NCI-H2227 treated with DMSO at 0.1 percent for 48 hours (cell line): ENCODE measurements around the gene SMYD4.
"Not testable (repeated sequence)": the region's sequence is repeated elsewhere in the genome, so short reads cannot be mapped to it uniquely, and the experiment has no call there.

Experiments used
- DNase-seq: peaks from one replicate; lab custom pipeline; 2025; lab: John Stamatoyannopoulos, UW

The SMYD4 gene

GRCh38 chr17:1779571-1780131, 50.1 kb downstream of the SMYD4 start:
- DNase-seq: no peak

DNA sequence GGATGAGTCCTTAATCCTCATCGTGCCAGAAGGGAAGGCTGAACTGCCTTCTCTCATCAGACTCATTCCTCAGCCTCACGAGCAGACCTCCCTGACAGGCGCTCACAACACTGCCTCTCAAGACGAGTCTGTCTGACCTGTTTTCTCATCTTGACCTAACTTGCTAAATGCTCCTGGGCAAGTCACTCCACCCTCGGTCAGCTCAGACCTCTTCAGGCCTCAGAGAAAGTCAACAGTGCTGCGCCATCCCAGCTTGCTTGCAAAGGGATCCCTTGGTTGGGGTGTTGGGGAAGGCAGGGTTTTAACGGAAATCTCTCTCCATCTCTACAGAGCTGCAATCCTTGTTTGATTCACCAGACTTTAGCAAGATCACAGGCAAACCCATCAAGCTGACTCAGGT, 52.8 kb downstream of the SMYD4 start:
- no peak for DNase-seq

DNA sequence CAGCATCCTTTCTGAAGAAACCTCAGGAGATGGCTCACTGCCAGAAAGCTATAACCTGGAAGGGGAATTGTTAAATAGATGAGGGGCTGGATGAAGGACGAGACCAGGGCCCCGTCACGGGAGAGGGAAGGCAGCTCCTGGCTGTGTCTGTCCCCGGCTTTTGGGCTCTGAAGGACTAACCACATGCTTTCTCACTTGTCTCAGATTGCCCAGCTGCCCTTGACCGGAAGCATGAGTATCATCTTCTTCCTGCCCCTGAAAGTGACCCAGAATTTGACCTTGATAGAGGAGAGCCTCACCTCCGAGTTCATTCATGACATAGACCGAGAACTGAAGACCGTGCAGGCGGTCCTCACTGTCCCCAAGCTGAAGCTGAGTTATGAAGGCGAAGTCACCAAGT, 53.4 kb downstream of the SMYD4 start:
- DNase-seq: no peak

DNA sequence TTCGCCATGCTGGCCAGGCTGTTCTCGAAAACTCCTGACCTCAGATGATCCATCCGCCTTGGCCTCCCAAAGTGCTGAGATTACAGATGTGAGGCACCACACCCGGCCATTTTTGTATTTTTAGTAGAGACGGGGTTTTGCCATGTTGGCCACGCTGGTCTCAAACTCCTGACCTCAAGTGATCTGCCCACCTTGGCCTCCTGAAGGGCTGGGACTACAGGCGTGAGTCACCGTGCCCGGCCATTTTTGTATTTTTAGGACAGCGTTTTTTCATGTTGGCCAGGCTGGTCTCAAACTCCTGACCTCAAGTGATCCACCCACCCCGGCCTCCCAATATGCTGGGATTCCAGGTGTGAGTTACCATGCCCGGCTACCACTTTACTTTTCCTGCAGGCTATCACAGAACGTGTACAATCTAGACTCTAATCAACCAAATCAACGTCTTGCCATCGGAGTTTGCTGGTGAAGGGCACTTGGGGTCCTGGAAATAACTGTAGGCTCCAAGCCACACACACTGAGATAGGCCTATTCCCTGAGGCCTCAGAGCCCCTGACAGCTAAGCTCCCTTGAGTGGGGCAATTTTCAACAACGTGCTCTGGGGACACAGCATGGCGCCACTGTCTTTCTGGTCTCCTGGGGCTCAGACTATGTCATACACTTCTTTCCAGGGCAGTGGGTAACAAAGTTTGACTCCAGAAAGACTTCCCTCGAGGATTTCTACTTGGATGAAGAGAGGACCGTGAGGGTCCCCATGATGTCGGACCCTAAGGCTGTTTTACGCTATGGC, 55.1 kb downstream of the SMYD4 start:
- DNase-seq: no peak

GRCh38 chr17:1773696-1774181, 56.0 kb downstream of the SMYD4 start:
- DNase-seq: no peak

DNA sequence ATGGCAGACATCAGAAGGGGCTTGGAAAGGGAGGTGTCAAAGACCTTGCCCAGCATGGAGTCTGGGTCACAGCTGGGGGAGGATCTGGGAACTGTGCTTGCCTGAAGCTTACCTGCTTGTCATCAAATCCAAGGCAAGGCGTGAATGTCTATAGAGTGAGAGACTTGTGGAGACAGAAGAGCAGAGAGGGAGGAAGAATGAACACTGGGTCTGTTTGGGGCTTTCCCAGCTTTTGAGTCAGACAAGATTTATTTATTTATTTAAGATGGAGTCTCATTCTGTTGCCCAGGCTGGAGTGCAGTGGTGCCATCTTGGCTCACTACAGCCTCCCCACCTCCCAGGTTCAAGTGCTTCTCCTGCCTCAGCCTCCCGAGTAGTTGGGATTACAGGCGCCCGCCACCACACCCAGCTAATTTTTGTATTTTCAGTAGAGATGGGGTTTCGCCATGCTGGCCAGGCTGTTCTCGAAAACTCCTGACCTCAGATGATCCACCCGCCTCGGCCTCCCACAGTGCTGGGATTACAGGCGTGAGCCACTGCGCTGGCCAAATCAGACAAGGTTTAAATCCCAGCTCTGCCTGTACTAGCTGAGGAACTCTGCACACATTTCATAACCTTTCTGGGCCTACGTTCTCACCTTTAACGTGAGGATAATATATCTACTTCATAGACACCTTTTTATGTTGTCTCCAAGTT, 56.6 kb downstream of the SMYD4 start:
- DNase-seq: not testable (repeated sequence)

GRCh38 chr17:1769822-1770477, 59.8 kb downstream of the SMYD4 start:
- DNase-seq: no peak

GRCh38 chr17:1767358-1767757, 62.3 kb downstream of the SMYD4 start:
- no peak for DNase-seq

DNA sequence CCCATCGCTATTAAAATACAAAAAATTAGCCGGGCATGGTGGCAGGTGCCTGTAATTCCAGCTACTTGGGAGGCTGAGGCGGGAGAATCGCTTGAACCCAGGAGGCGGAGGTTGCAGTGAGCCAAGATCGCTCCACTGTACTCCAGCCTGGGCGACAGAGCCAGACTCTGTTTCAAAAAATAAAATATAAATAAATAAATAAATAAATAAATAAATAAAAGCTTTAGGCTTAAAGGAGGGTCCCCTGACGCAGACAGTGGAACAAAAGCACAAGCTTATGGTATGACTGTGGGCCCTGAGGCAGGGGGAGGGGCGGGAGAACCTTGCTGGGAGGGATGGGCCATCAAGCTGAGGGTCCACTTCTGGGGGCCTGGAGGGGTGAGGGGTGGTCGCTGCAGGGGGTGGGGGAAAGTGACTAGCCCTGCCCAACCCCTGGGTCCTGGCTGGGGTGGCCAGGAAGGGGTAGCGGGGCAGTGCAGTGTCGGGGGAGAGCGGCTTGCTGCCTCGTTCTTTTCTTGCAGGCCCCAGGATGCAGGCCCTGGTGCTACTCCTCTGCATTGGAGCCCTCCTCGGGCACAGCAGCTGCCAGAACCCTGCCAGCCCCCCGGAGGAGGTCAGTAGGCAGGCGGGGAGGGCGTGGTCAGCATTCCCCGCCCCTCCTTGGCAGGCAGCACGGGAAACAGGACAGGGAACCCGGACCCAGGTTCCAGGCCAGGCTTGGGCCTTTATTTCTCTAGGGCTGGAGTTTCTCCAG, 63.1 kb downstream of the SMYD4 start:
- no peak for DNase-seq

GRCh38 chr17:1765576-1765975, 64.1 kb downstream of the SMYD4 start:
- DNase-seq: no peak

DNA sequence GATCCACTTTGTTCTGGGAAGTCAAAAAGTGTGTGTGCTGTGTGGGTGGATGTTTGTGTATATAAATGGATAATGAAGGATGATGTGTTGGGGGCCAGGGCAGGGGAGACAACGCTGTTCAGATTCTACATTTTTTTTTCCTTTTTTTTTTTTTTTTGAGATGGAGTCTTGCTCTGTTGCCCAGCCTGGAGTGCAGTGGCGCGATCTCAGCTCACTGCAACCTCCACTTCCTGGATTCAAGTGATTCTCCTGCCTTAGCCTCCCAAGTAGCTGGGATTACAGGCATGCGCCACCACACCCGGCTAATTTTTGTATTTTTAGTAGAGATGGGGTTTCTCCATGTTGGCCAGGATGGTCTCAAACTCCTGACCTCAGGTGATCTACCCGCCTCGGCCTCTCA, 65.0 kb downstream of the SMYD4 start:
- not testable (repeated sequence) for DNase-seq

DNA sequence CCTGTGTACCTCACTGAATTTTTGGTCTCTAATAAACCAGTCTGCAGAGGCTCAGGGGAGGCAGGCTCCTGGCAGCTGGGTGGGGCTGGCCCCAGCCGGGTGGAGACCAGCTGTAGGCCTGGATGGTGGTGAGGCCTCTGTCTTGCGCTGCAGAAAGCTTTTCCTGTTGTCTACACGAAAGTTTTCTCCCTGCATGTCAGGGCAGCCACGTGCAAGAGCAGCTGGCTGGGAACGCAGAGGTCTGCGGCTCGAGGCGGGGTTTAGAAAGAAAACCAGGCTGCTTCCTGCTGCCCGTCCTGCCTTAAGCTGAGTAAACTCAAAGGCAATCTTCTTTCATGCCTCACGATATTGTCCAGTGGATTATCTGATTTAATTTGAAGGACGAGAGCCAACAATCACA, 65.4 kb downstream of the SMYD4 start:
- no peak for DNase-seq

GRCh38 chr17:1762901-1763898, 66.5 kb downstream of the SMYD4 start:
- DNase-seq: no peak

DNA sequence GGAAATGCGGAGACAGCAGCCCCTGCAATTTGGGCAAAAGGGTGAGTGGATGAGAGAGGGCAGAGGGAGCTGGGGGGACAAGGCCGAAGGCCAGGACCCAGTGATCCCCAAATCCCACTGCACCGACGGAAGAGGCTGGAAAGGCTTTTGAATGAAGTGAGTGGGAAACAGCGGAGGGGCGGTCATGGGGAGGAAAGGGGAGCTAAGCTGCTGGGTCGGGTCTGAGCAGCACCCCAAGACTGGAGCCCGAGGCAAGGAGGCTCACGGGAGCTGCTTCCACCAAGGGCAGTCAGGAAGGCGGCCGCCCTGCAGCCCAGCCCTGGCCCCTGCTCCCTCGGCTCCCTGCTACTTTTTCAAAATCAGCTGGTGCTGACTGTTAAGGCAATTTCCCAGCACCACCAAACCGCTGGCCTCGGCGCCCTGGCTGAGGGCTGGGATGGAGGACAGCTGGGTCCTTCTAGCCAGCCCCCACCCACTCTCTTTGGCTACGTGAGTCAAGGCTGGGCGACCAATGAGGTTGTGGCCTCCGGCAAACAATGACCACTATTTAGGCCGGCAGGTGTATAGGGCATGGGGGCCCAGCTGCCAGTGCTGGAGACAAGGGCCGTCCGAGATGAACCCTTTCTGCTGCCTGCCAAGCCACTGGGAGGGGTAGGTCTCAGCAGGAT, 67.3 kb downstream of the SMYD4 start:
- no peak for DNase-seq

GRCh38 chr17:1759529-1759928, 70.2 kb downstream of the SMYD4 start:
- DNase-seq: no peak

DNA sequence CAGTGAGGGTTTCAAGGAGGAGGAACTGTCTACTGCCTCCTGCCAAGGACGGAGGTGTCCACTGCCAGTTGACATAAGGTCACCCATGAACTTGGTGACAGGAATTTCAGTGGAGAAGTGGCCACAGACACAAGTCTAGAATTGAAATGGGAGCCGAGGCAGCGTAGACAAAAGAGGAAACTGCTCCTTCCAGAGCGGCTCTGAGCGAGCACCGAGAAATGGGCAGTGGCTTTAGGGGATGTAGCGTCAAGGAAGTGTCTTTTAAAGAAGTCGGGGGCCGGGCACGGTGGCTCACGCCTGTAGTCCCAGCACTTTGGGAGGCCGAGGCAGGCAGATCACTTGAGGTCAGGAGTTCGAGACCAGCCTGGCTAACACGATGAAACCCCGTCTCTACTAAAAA, 70.9 kb downstream of the SMYD4 start:
- no peak for DNase-seq

DNA sequence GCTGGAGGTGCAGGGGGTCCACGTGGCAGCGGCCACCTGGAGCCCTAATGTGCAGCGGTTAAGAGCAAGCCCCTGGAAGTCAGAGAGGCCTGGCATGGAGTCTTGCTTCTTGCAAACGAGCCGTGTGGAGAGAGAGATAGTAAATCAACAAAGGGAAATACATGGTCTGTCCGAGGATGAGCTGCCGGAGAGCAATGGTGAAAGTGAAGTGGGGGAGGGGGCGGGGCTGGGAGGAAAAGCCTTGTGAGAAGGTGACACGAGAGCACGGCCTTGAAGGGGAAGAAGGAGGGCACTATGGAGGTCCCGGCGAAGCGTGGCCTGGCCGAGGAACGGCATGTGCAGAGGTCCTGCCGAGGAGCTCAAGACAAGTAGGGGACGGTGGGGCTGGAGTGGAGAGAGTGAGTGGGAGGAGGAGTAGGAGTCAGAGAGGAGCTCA, 73.9 kb downstream of the SMYD4 start:
- DNase-seq: no peak

GRCh38 chr17:1755252-1755826, 74.4 kb downstream of the SMYD4 start:
- peak; percentile 12 for DNase-seq

DNA sequence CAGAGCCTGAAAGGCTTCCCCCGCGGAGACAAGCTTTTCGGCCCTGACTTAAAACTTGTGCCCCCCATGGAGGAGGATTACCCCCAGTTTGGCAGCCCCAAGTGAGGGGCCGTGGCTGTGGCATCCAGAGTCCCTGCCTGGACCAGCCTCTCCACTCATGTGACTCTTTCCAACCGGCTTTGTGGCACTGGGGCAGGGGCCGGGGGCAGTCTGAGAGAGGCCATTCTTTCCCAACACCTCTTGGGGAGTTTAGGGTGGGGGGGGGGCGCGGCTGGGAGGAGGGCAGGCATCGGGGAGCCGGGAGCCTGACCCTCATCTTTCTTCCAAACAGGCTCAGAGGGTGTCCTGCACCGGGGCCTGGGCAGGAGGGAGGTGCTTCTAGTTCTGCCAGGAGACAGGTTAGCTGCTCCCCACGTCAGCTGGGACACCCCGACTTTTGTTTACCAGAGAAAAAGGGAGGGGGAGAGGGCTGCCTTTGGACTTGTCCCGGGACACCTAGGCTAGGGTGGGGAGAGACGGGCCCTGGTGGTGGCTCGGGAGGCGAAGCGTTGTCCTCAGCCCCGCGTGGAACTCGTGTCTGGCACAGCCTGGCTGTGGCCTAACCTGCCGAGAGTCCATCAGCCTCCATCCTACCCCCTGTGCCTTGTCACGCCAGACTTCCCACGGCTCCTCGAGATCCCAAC, 75.1 kb downstream of the SMYD4 start:
- DNase-seq: no peak
